ENCODE data around the gene NID1. TPM values are rescaled to one million over a fixed set of nuclear protein-coding genes. Genes with fewer than 3 reads are reported as not detected.
A peak's percentile ranks its signal among the peaks of the same experiment; 100 is the strongest.
"Not testable (repeated sequence)": the region's sequence is repeated elsewhere in the genome, so short reads cannot be mapped to it uniquely, and the experiment has no call there.

The NID1 gene
- total RNA-seq, 1 experiment from 2014 or later = 29.6 TPM

DNA sequence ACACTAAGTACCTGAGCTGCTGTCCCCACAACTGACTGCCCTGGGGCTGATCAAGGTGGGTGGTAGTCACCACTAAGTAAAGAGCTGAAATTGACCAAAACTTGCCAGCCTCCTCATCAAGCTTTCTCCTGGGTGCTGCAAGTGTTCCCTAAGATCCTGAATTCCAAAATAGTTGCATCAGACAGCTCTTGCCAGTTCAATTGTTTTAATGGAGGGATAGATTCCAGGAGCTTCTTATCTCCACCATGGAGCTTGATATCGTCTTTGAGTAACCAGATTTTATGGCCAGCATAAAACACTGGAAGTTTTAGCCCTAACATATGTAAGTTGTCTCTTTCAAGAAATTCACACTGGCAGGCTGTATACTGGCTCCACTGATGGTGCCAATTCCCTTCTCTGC is 90.3 kb downstream of the NID1 start:
- Histone ChIP-seq H3K9me3 (replicated peaks) (peaks cover 6% of the 10 kb centered on the region; the same call in 1 of the 2 replicates), H3K27me3 (no peaks in the 10 kb centered on the region), H3K4me1 (no peaks in the 10 kb centered on the region; the same call in 1 of the 2 replicates), H3K36me3 (peaks cover 10% of the 10 kb centered on the region; the same call in 1 of the 2 replicates), H3K4me3 (no peak overlapping the region), H3K27ac (no peak overlapping the region)
- DNase-seq = no peak

DNA sequence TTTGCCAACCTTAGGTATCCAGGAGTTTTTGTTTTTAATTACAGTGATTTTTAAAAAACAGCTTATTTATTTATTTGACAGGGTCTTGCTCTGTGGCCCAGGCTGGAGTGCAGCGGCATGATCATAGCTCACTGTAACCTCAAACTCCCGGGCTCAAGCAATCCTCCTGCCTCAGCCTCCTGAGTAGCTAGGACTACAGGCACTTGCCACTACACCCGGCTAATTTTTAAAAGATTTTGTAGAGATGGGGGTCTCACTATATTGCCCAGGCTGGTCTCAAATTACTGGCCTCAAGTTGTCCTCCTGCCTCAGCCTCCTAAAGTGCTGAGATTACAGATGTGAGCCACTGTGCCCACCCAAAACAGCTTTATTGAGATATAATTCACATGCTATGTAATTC is 92.2 kb downstream of the NID1 start:
- DNase-seq; H3K4me1 ChIP-seq; H3K9me3 ChIP-seq (replicated peaks); H3K27ac ChIP-seq; H3K27me3 ChIP-seq; H3K36me3 ChIP-seq: not testable (repeated sequence)
- peak overlapping the region; percentile 52; the same call in 1 of the 2 replicates for H3K4me3 ChIP-seq

DNA sequence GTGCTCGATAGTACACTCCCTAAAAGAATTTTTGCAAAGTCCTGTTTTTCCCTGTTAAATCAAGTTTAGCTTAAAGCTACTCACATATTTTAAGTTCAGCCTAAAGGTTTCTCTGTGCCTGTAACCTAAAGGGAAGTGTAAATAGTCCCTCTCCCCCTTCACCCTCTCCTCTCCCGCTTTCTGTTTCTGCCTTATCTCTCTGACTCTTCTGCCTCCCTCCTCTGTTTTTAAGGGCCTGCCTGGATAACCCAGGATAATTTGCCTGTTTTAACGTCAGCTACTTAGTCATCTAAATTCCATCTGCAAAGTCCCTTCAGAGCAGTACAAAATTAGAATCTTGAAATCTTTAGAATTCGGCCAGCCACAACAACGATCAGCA is 92.6 kb downstream of the NID1 start:
- H3K27ac ChIP-seq = peak overlapping the region; percentile 52
- DNase-seq = no peak

DNA sequence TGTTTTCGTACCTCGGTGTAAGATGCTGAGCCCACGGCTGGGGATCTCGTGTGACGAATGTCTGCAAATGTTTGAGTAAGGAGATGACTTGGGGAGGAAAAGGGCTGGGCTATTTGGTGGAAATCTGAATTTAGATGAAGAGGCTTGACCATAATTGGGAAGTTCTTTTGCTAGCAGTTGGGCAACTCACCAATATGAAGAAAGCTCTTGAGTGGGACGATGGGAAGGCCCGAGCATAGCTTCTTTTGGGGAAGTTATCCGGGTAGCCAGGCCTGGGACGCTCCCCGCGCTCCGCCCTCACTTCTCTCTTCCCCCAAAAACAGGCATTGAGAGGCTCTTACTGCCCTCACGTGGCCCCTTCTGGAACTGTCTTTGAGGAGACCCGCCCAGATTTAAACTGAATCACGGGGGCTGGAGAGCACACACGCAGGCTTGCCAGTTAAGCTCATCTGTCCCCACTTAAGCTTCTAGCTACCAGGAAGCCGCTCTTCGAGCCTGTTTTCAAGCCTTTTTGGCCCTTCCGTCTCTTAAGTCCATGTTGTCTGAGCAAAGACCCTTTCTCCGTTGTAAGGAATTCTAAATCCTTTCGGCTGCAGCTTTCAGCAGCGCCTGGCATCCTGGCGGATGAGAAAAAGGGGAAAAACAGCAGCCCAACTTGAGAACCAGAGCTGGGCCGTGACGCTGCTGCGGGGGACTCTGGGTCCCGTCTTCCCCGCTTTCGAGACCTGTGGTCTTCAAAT is 93.1 kb downstream of the NID1 start:
- Histone ChIP-seq H3K27me3 (no peaks in the 10 kb centered on the region), H3K36me3 (no peaks in the 10 kb centered on the region), H3K4me3 (peak overlapping the region; percentile 52), H3K27ac (peak overlapping the region; percentile 52), H3K4me1 (no peaks in the 10 kb centered on the region; the same call in 1 of the 2 replicates), H3K9me3 (replicated peaks) (no peaks in the 10 kb centered on the region)
- peak; percentile 86 to 97 for DNase-seq

More for the DNA sequence above, 92.6 kb downstream of the NID1 start:
- Histone ChIP-seq H3K4me1 (no peaks in the 10 kb centered on the region; the same call in 1 of the 2 replicates), H3K4me3 (peak overlapping the region; percentile 52), H3K9me3 (replicated peaks) (peaks cover 3% of the 10 kb centered on the region; the same call in 1 of the 2 replicates), H3K36me3 (no peaks in the 10 kb centered on the region), H3K27me3 (no peaks in the 10 kb centered on the region)

DNA sequence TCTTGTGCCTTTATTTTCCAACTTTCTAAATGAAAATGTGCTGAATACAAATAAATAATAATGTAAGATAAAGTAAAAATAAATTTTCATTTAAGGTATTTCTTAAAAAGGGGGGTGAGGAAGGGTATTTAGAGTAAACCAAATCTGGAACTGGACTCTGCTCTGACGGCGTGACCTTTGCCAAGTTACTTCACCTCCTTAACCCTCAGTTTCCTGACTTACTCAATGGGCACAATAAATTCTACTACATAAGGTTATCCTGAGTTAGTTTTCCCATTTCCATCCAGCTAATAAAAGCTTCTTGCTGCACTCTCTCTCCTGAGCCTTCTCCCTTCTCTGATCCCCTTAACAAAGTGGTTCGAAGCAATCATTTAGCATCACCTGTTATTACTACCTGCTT is 93.9 kb downstream of the NID1 start:
- DNase-seq = no peak
- Histone ChIP-seq H3K4me1 (no peaks in the 10 kb centered on the region; the same call in 1 of the 2 replicates), H3K36me3 (no peaks in the 10 kb centered on the region), H3K27me3 (no peaks in the 10 kb centered on the region), H3K9me3 (replicated peaks) (no peaks in the 10 kb centered on the region), H3K27ac (no peak overlapping the region), H3K4me3 (peak overlapping the region; percentile 52; the same call in 1 of the 2 replicates)

- Histone ChIP-seq H3K36me3 (no peaks in the 10 kb centered on the region), H3K4me3 (no peak overlapping the region), H3K4me1 (no peaks in the 10 kb centered on the region; the same call in 1 of the 2 replicates), H3K9me3 (replicated peaks) (no peaks in the 10 kb centered on the region), H3K27me3 (no peaks in the 10 kb centered on the region), H3K27ac (no peak overlapping the region)
- no peak for DNase-seq
Observed at GRCh38 chr1:235968831-235969230, 96.1 kb downstream of the NID1 start.

GRCh38 chr1:235966134-235966533 is 98.8 kb downstream of the NID1 start:
- H3K27ac ChIP-seq; H3K36me3 ChIP-seq; H3K4me1 ChIP-seq; H3K27me3 ChIP-seq; H3K4me3 ChIP-seq; DNase-seq; H3K9me3 ChIP-seq (replicated peaks): not testable (repeated sequence)

DNA sequence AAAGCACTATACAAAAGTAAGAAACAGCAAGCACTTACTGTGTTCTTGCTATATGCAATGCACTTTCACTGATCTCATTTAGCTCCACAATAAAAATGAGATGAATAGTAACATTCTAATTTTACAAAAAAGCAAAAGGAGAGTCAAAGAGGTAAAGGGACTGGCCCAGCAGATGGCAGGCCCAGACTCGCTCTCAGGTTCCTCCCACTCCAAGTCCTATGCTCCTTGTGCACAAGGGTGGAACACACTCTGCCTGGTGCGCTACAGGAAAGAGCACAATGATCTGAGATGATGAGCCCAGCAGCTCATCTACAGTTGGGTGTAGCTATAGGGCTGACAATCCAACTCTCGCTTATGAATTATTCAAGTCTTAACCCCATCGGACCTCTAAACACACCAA is 104.1 kb downstream of the NID1 start:
- no peak for DNase-seq
- Histone ChIP-seq H3K27me3 (no peaks in the 10 kb centered on the region), H3K9me3 (replicated peaks) (no peaks in the 10 kb centered on the region), H3K27ac (no peak overlapping the region), H3K36me3 (no peaks in the 10 kb centered on the region), H3K4me1 (no peaks in the 10 kb centered on the region), H3K4me3 (no peak overlapping the region)

DNA sequence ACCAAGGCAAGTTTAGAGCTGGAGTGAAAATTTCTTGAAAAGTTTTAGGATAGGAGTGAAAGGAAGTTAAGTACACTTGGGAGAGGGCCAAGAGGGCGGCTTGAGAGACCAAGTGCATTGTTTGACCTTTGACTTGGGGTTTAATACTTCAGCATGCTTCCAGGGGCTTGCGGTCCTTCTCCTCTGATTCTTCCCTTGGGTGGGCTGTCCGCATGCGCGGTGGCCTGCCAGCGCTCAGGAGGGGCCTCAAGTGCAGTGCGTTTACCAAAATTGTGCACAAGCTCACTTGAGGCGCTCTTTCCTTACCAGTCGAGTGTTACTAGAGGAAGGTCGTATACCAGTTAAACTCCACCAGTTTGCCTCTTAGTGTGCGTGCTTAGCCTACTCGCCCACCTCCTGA is 106.9 kb downstream of the NID1 start:
- Histone ChIP-seq H3K4me1 (no peaks in the 10 kb centered on the region; the same call in 1 of the 2 replicates), H3K36me3 (no peaks in the 10 kb centered on the region), H3K4me3 (no peak overlapping the region), H3K9me3 (replicated peaks) (no peaks in the 10 kb centered on the region), H3K27me3 (no peaks in the 10 kb centered on the region), H3K27ac (no peak overlapping the region)
- DNase-seq = no peak

GRCh38 chr1:235955777-235956176 is 109.1 kb downstream of the NID1 start:
- H3K27ac ChIP-seq = no peak overlapping the region
- no peaks in the 10 kb centered on the region; the same call in 1 of the 2 replicates for H3K4me1 ChIP-seq
- no peaks in the 10 kb centered on the region for H3K9me3 ChIP-seq (replicated peaks)
- DNase-seq = no peak
- no peaks in the 10 kb centered on the region for H3K27me3 ChIP-seq
- H3K4me3 ChIP-seq = no peak overlapping the region
- no peaks in the 10 kb centered on the region for H3K36me3 ChIP-seq

GRCh38 chr1:235954306-235955283 is 110.3 kb downstream of the NID1 start:
- no peaks in the 10 kb centered on the region for H3K9me3 ChIP-seq (replicated peaks)
- H3K4me3 ChIP-seq = no peak overlapping the region
- no peak overlapping the region for H3K27ac ChIP-seq
- H3K36me3 ChIP-seq = no peaks in the 10 kb centered on the region
- peak in 1 of 2 experiments; percentile 9 for DNase-seq
- no peaks in the 10 kb centered on the region; the same call in 1 of the 2 replicates for H3K4me1 ChIP-seq
- H3K27me3 ChIP-seq = no peaks in the 10 kb centered on the region

GRCh38 chr1:235953801-235954200 is 111.1 kb downstream of the NID1 start:
- Histone ChIP-seq H3K4me3 (no peak overlapping the region), H3K27me3 (no peaks in the 10 kb centered on the region), H3K27ac (no peak overlapping the region), H3K36me3 (no peaks in the 10 kb centered on the region), H3K4me1 (no peaks in the 10 kb centered on the region; the same call in 1 of the 2 replicates), H3K9me3 (replicated peaks) (no peaks in the 10 kb centered on the region)
- DNase-seq = no peak

DNA sequence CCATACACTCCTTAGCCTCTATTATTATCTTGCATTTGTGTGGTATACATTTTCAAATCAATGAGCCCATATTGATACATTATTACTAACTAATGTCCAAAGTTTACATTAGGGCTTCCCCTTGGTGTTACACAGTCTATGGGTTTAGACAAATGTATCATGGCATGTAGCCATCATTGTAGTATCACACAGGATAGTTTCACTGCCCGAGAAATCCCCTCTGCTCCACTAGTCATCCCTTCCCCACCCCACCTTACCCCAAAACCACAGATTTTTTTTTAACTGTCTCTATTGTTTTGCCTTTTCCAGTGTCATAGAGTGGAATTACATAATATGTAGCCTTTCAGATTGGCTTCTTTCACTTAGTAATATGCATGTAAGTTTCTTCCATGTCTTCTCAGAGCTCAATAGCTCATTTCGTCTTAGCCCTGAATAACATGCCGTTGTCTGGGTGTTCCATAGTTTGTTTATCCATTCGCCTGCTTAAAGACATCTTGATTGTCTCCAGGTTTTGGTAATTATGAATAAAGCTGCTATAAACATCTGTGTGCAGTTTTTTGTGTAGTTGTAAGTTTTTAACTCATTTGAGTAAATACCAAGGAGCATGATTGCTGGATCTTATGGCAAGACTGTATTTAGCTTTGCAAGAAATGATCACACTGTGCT is 111.8 kb downstream of the NID1 start:
- Histone ChIP-seq H3K27ac (no peak overlapping the region), H3K4me1 (no peaks in the 10 kb centered on the region; the same call in 1 of the 2 replicates), H3K27me3 (no peaks in the 10 kb centered on the region), H3K36me3 (no peaks in the 10 kb centered on the region), H3K4me3 (no peak overlapping the region), H3K9me3 (replicated peaks) (no peaks in the 10 kb centered on the region)
- no peak for DNase-seq

DNA sequence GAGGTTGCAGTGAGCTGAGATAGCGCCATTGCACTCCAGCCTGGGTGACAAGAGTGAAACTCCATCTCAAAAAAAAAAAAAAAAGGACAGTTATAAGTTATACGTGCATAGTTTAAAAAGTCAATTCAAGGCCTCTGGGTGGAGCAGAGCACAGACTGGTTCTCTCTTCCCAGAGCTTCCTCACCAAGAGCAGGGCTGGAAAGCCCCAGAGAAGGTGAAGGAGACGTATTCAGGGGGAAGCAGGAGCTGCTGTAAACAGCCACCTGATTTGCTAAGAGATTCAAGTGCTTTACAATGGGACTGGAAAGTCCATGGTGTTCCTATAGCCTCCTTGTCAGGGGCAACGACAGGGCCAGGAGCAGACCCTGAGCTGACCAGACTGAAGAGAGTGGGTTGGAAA is 113.2 kb downstream of the NID1 start:
- no peak for DNase-seq
- no peak overlapping the region for H3K27ac ChIP-seq
- no peaks in the 10 kb centered on the region; the same call in 1 of the 2 replicates for H3K4me1 ChIP-seq
- H3K4me3 ChIP-seq = no peak overlapping the region
- no peaks in the 10 kb centered on the region for H3K27me3 ChIP-seq
- no peaks in the 10 kb centered on the region for H3K9me3 ChIP-seq (replicated peaks)
- H3K36me3 ChIP-seq = no peaks in the 10 kb centered on the region
